Upper lobe of left lung (tissue), 4 donors: ENCODE data around the gene KCNK2.

Source experiments
- CTCF ChIP-seq, 6 experiments: fragments of 450-650 bp in 4 of 6; fragments of 200-600 bp in 2 of 6; sonication (generic) in 2 of 6; IDR thresholded peaks; one replicate each; pipeline ENCODE4 v1.5.1; 2016 to 2019; ENCODE audit warnings: antibody characterized with exemption in 6 of 6
- POLR2A ChIP-seq, 4 donors: fragments of 450-650 bp; IDR thresholded peaks; one replicate each; pipeline ENCODE4 v1.5.1; 2016 to 2017; ENCODE audit warnings: antibody characterized with exemption in 4 of 4, mild to moderate bottlenecking in 2 of 4
- POLR2AphosphoS5 ChIP-seq, 2 donors: sonication (generic); formaldehyde crosslinking; IDR thresholded peaks; one replicate each; pipeline ENCODE4 v1.5.1; 2017; ENCODE audit warnings: antibody characterized with exemption in 2 of 2

- TF ChIP-seq POLR2AphosphoS5 (IDR thresholded peaks at IDR 0.05) (no peak), CTCF (IDR thresholded peaks at IDR 0.05) (no peak), POLR2A (IDR thresholded peaks at IDR 0.05) (no peak)
Observed at GRCh38 chr1:215252164-215252563, 169.6 kb downstream of the KCNK2 start.
